ENCODE measurements around the gene FH.

Gene FH

DNA sequence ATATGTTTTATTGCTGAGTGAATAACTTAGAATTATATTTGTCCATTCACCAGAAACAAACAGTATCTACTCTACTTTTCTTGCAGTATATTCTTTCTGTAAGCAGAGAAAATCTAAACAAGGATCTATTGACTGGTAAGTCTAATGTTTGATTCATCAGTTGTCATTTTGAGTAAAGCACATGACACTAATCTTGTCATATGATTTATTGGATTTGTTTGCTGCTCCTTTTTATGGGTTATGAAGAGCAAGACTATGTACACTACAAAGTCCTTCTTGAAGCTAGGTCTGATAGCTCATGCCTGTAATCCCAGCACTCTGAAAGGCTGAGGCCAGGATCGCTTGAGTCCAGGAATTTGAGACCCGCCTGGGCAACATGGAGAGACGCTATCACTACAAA, 36.0 kb upstream of the FH start:
- Histone ChIP-seq H3K27me3 (no peaks in the 10 kb centered on the region), H3K4me1 (no peaks in the 10 kb centered on the region), H3K4me3 (ENCODE audit: low read depth, low read length) (no peak overlapping the region), H3K9me3 (no peaks in the 10 kb centered on the region), H3K36me3 (no peaks in the 10 kb centered on the region)
- DNase-seq, result no peak
- TF ChIP-seq CTCF (IDR thresholded peaks at IDR 0.05; ENCODE audit: low read depth, low read length), result no peak

GRCh38 chr1:241553886-241554592, 34.5 kb upstream of the FH start:
- Histone ChIP-seq H3K27me3 (no peaks in the 10 kb centered on the region; the same call in 1 of the 2 replicates), H3K9me3 (no peaks in the 10 kb centered on the region), H3K4me1 (no peaks in the 10 kb centered on the region), H3K4me3 (ENCODE audit: low read depth, low read length) (no peak overlapping the region), H3K36me3 (no peaks in the 10 kb centered on the region)
- no peak for TF ChIP-seq CTCF (IDR thresholded peaks at IDR 0.05; ENCODE audit: low read depth, low read length)
- DNase-seq, result no peak

- Histone ChIP-seq H3K4me3 (ENCODE audit: low read depth, low read length) (no peak overlapping the region), H3K27me3 (no peaks in the 10 kb centered on the region; the same call in 1 of the 2 replicates), H3K36me3 (no peaks in the 10 kb centered on the region), H3K9me3 (no peaks in the 10 kb centered on the region), H3K4me1 (no peaks in the 10 kb centered on the region)
- DNase-seq, result no peak
- TF ChIP-seq CTCF (IDR thresholded peaks at IDR 0.05; ENCODE audit: low read depth, low read length), result no peak
These were observed 32.4 kb upstream of the FH start for GRCh38 chr1:241551759-241552638.

GRCh38 chr1:241550318-241550717, 30.8 kb upstream of the FH start:
- Histone ChIP-seq H3K4me3 (ENCODE audit: low read depth, low read length) (no peak overlapping the region), H3K4me1 (no peaks in the 10 kb centered on the region), H3K27me3 (peaks cover 5% of the 10 kb centered on the region; the same call in 1 of the 2 replicates), H3K36me3 (no peaks in the 10 kb centered on the region), H3K9me3 (no peaks in the 10 kb centered on the region)
- DNase-seq, result no peak
- no peak for TF ChIP-seq CTCF (IDR thresholded peaks at IDR 0.05; ENCODE audit: low read depth, low read length)

- H3K27me3 ChIP-seq, result peaks cover 5% of the 10 kb centered on the region; the same call in 1 of the 2 replicates
- no peak for TF ChIP-seq CTCF (IDR thresholded peaks at IDR 0.05; ENCODE audit: low read depth, low read length)
- H3K4me3 ChIP-seq (ENCODE audit: low read depth, low read length), result no peak overlapping the region
These were observed 28.5 kb upstream of the FH start for GRCh38 chr1:241548008-241548407.

More at GRCh38 chr1:241548008-241548407, 28.5 kb upstream of the FH start:
- no peaks in the 10 kb centered on the region for H3K36me3 ChIP-seq
- no peak for DNase-seq
- H3K4me1 ChIP-seq, result no peaks in the 10 kb centered on the region
- no peaks in the 10 kb centered on the region for H3K9me3 ChIP-seq

Measured in BE2C (cell line).